Liver (tissue), 3 donors: ENCODE measurements around the gene PLXNA3.

Experiments
- NR2F2 ChIP-seq: IDR thresholded peaks from 2 replicates; pipeline ENCODE4 v1.6.1; 2016; ENCODE audit warnings: antibody characterized with exemption
- TF ChIP-seq, protein P1 (sequence below): IDR thresholded peaks from 2 replicates; pipeline ENCODE4 v1.6.1; 2016; ENCODE audit warnings: antibody characterized with exemption, mild to moderate bottlenecking
- TF ChIP-seq, protein P2 (sequence below): fragments of 150-350 bp; IDR thresholded peaks from 2 replicates; pipeline ENCODE4 v1.5.1; 2017; ENCODE audit warnings: improper control_type of control experiment, low read depth, low read length; ENCODE audit not compliant: missing input control
- TF ChIP-seq, protein P3 (sequence below): IDR thresholded peaks from 2 replicates; pipeline ENCODE4 v1.6.1; 2016; ENCODE audit warnings: antibody characterized with exemption
- donor health status: healthy.
- donor health status: healthy.

DNA sequence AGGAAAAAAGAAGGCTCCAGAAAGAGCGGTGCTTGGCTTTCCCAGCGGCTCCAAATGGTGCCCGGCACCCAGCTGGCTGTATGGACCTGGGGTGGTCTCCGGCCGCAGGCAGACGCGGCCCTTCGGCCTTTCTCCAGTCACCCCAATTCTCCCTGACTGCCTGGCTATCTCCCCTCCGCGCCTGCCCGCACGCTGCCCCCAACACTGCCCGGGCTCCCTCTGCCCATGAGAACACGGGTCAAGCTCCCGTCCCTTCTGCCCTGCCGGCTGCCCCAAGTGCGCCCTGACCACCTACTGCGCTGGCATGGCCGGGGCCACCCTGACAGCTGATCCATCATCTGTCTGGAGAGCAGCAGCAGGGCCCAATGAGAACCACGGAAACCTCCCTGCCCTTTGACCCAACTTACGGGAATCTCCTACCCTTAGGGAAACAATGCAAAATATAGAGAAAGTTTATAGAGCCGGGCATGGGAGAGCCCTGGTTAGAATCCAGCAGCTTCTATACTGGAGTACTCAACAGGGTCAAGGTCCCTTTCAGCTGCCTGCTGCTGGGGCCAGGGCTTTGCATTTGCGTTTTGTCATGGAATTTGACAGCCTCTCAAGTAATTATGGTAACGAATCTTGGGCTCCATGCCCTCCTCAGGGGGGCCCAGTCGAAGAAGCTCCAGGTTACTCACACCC, 59.2 kb downstream of the PLXNA3 start:
- TF ChIP-seq, protein P1, sequence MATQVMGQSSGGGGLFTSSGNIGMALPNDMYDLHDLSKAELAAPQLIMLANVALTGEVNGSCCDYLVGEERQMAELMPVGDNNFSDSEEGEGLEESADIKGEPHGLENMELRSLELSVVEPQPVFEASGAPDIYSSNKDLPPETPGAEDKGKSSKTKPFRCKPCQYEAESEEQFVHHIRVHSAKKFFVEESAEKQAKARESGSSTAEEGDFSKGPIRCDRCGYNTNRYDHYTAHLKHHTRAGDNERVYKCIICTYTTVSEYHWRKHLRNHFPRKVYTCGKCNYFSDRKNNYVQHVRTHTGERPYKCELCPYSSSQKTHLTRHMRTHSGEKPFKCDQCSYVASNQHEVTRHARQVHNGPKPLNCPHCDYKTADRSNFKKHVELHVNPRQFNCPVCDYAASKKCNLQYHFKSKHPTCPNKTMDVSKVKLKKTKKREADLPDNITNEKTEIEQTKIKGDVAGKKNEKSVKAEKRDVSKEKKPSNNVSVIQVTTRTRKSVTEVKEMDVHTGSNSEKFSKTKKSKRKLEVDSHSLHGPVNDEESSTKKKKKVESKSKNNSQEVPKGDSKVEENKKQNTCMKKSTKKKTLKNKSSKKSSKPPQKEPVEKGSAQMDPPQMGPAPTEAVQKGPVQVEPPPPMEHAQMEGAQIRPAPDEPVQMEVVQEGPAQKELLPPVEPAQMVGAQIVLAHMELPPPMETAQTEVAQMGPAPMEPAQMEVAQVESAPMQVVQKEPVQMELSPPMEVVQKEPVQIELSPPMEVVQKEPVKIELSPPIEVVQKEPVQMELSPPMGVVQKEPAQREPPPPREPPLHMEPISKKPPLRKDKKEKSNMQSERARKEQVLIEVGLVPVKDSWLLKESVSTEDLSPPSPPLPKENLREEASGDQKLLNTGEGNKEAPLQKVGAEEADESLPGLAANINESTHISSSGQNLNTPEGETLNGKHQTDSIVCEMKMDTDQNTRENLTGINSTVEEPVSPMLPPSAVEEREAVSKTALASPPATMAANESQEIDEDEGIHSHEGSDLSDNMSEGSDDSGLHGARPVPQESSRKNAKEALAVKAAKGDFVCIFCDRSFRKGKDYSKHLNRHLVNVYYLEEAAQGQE = no peak
- TF ChIP-seq NR2F2 = no peak
- TF ChIP-seq, protein P2, sequence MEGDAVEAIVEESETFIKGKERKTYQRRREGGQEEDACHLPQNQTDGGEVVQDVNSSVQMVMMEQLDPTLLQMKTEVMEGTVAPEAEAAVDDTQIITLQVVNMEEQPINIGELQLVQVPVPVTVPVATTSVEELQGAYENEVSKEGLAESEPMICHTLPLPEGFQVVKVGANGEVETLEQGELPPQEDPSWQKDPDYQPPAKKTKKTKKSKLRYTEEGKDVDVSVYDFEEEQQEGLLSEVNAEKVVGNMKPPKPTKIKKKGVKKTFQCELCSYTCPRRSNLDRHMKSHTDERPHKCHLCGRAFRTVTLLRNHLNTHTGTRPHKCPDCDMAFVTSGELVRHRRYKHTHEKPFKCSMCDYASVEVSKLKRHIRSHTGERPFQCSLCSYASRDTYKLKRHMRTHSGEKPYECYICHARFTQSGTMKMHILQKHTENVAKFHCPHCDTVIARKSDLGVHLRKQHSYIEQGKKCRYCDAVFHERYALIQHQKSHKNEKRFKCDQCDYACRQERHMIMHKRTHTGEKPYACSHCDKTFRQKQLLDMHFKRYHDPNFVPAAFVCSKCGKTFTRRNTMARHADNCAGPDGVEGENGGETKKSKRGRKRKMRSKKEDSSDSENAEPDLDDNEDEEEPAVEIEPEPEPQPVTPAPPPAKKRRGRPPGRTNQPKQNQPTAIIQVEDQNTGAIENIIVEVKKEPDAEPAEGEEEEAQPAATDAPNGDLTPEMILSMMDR = no peak
- TF ChIP-seq, protein P3, sequence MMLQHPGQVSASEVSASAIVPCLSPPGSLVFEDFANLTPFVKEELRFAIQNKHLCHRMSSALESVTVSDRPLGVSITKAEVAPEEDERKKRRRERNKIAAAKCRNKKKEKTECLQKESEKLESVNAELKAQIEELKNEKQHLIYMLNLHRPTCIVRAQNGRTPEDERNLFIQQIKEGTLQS = no peak
